Caco-2 (cell line): Measurements from ENCODE around the gene PGAP1. TPM values are rescaled to one million over a fixed set of nuclear protein-coding genes. Genes with fewer than 3 reads are reported as not detected.

Experiments
- BruUV-seq: library from RNA; stranded (reverse); fragments of 400-500 nt; replicated peaks from 2 replicates; lab custom pipeline; 2021; lab: Mats Ljungman, UMichigan
- CTCF ChIA-PET: fragments of 300-600 bp; sonication (Branson Sonifier 250); formaldehyde crosslinking; loops from one replicate; lab custom pipeline; 2022; ENCODE audit warnings: antibody characterized with exemption; lab: Charles Lee
- POLR2A ChIA-PET: fragments of 300-600 bp; sonication (Branson Sonifier 250); formaldehyde crosslinking; loops from one replicate; lab custom pipeline; 2022; ENCODE audit warnings: antibody characterized with exemption; lab: Charles Lee
- DNase-seq, 2 experiments: peaks; one replicate each; pipeline versions ENCODE4 v3.0.0 to v3.0.0-alpha.2; 2020 to 2022
- H3K27me3 ChIP-seq: replicated peaks from 2 replicates; pipeline ENCODE4 v1.6.0; 2011; ENCODE audit warnings: low read length; ENCODE audit not compliant: control insufficient read depth, insufficient read depth
- H3K36me3 ChIP-seq: 2 replicates; pipeline ENCODE4 v1.5.1; 2011; ENCODE audit warnings: low read length; ENCODE audit not compliant: control insufficient read depth, insufficient read depth
- H3K4me1 ChIP-seq: fragments of 250-450 bp; sonication (Bioruptor Pico); 2 replicates; pipeline ENCODE4 v1.5.1; 2020; ENCODE audit warnings: mild to moderate bottlenecking
- H3K4me3 ChIP-seq: 2 replicates; pipeline ENCODE4 v1.5.1; 2011; ENCODE audit warnings: low read depth, mild to moderate bottlenecking, control low read depth, low read length
- H3K9me3 ChIP-seq: fragments of 250-450 bp; sonication (Bioruptor Pico); 2 replicates; pipeline ENCODE4 v1.5.1; 2020; ENCODE audit warnings: mild to moderate bottlenecking, moderate library complexity
- H3K27ac Mint-ChIP-seq: one replicate; pipeline ENCODE4 v1.8.0; 2022; ENCODE audit warnings: mixed read lengths; ENCODE audit not compliant: unreplicated experiment
- H3K27me3 Mint-ChIP-seq: one replicate; pipeline ENCODE4 v1.8.0; 2022; ENCODE audit warnings: mixed read lengths; ENCODE audit not compliant: insufficient read depth, unreplicated experiment
- H3K36me3 Mint-ChIP-seq: one replicate; pipeline ENCODE4 v1.8.0; 2022; ENCODE audit warnings: mild to moderate bottlenecking, mixed read lengths; ENCODE audit not compliant: insufficient read depth, unreplicated experiment
- H3K4me1 Mint-ChIP-seq: one replicate; pipeline ENCODE4 v1.8.0; 2022; ENCODE audit warnings: low read depth, mixed read lengths; ENCODE audit not compliant: unreplicated experiment
- H3K4me3 Mint-ChIP-seq: one replicate; pipeline ENCODE4 v1.8.0; 2022; ENCODE audit warnings: mild to moderate bottlenecking, moderate library complexity, mixed read lengths; ENCODE audit not compliant: unreplicated experiment
- H3K9me3 Mint-ChIP-seq: one replicate; pipeline ENCODE4 v1.8.0; 2022; ENCODE audit warnings: mixed read lengths; ENCODE audit not compliant: unreplicated experiment
- intact Hi-C: fragments of 100-400 bp; cut with micrococcal nuclease; formaldehyde crosslinking; loops from one replicate; pipeline ENCODE4 v1.10.0; 2022; ENCODE audit not compliant: unreplicated experiment
- total RNA-seq: library from RNA; stranded (reverse); gene quantifications from 2 replicates; pipeline ENCODE4 v1.2.3, GENCODE V29; 2022
- TF ChIP-seq, protein P1 (sequence below), 2 experiments: fragments of 200-600 bp in 1 of 2; IDR thresholded peaks; 1 replicate in 1 of 2; 2 replicates in 1 of 2; pipeline versions ENCODE4 v1.5.1 to v1.8.0; 2011 to 2022; ENCODE audit warnings: antibody characterized with exemption in 1 of 2, control low read depth in 1 of 2, inconsistent platforms in 1 of 2, low read depth in 1 of 2, low read length in 1 of 2, mild to moderate bottlenecking in 1 of 2, moderate library complexity in 1 of 2; ENCODE audit not compliant: insufficient read depth in 1 of 2, severe bottlenecking in 1 of 2, unreplicated experiment in 1 of 2

The PGAP1 gene
- total RNA-seq, 1 experiment from 2014 or later = 6.4 TPM

DNA sequence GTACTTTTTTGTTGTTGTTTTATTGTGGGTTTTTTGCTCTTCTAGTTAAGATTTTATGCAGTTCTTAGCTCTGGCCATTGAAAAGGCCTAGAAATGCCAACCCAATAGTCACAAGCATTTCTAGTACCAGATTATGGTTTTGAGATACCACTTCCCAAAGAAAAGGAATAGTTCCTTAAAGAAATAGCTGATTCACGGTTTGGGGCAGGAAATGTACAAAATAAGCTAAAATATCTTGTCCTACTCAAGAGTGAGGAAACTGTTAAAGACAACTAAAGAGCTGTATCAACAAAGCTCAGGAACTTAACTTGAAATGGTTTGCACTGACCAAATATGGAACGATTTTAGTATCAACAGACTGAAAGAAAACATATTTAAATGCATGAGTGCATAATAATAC, 35.4 kb downstream of the PGAP1 start:
- H3K9me3 Mint-ChIP-seq = no peaks in the 10 kb centered on the region
- H3K4me3 Mint-ChIP-seq = no peak overlapping the region
- TF ChIP-seq, protein P1, sequence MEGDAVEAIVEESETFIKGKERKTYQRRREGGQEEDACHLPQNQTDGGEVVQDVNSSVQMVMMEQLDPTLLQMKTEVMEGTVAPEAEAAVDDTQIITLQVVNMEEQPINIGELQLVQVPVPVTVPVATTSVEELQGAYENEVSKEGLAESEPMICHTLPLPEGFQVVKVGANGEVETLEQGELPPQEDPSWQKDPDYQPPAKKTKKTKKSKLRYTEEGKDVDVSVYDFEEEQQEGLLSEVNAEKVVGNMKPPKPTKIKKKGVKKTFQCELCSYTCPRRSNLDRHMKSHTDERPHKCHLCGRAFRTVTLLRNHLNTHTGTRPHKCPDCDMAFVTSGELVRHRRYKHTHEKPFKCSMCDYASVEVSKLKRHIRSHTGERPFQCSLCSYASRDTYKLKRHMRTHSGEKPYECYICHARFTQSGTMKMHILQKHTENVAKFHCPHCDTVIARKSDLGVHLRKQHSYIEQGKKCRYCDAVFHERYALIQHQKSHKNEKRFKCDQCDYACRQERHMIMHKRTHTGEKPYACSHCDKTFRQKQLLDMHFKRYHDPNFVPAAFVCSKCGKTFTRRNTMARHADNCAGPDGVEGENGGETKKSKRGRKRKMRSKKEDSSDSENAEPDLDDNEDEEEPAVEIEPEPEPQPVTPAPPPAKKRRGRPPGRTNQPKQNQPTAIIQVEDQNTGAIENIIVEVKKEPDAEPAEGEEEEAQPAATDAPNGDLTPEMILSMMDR (IDR thresholded peaks at IDR 0.05; ENCODE audit: insufficient read depth in 1 of 2, low read depth in 1 of 2, low read length in 1 of 2, severe bottlenecking in 1 of 2, unreplicated experiment in 1 of 2) = no peak
- H3K27me3 ChIP-seq = no peaks in the 10 kb centered on the region
- ChIA-PET CTCF (no interaction called here), POLR2A (no interaction called here)
- DNase-seq = no peak
- H3K27ac Mint-ChIP-seq = no peak overlapping the region
- H3K9me3 ChIP-seq = no peaks in the 10 kb centered on the region
- H3K27me3 Mint-ChIP-seq = no peaks in the 10 kb centered on the region
- intact Hi-C loops = no loop called here
- BruUV-seq = no TSS peak
- H3K36me3 ChIP-seq = no peaks in the 10 kb centered on the region
- H3K36me3 Mint-ChIP-seq = peaks cover 6% of the 10 kb centered on the region
- H3K4me1 Mint-ChIP-seq = no peaks in the 10 kb centered on the region
- no peaks in the 10 kb centered on the region for H3K4me1 ChIP-seq
- H3K4me3 ChIP-seq = no peak overlapping the region

DNA sequence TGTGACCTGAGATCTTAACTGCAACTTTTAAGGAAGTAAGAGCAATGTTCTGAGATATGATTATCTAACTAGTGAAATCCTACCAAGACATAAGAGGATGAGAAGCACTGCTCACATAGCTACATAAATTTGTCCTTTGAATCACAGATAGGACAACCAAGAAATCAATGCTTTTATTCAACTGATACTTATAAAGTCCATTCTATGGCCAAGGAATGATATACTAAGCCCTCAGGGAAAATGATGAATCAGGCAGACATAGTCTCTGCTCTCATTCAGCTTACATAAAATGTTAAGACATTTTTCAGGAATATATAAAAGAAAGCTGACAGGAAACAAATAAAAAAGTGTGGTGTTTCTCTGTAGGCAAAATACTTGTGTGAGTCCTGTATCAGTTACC, 39.1 kb downstream of the PGAP1 start:
- peaks cover 6% of the 10 kb centered on the region for H3K36me3 Mint-ChIP-seq
- DNase-seq = no peak
- intact Hi-C loops = no loop called here
- no peak overlapping the region for H3K27ac Mint-ChIP-seq
- POLR2A ChIA-PET = no interaction called here
- Histone ChIP-seq H3K36me3 (no peaks in the 10 kb centered on the region), H3K27me3 (no peaks in the 10 kb centered on the region), H3K4me3 (no peak overlapping the region), H3K4me1 (no peaks in the 10 kb centered on the region), H3K9me3 (no peaks in the 10 kb centered on the region)
- no peaks in the 10 kb centered on the region for H3K9me3 Mint-ChIP-seq
- TF ChIP-seq, protein P1 (IDR thresholded peaks at IDR 0.05; ENCODE audit: insufficient read depth in 1 of 2, low read depth in 1 of 2, low read length in 1 of 2, severe bottlenecking in 1 of 2, unreplicated experiment in 1 of 2) = no peak
- BruUV-seq = no TSS peak
- H3K27me3 Mint-ChIP-seq = no peaks in the 10 kb centered on the region
- no peaks in the 10 kb centered on the region for H3K4me1 Mint-ChIP-seq
- no peak overlapping the region for H3K4me3 Mint-ChIP-seq
- CTCF ChIA-PET = no interaction called here

DNA sequence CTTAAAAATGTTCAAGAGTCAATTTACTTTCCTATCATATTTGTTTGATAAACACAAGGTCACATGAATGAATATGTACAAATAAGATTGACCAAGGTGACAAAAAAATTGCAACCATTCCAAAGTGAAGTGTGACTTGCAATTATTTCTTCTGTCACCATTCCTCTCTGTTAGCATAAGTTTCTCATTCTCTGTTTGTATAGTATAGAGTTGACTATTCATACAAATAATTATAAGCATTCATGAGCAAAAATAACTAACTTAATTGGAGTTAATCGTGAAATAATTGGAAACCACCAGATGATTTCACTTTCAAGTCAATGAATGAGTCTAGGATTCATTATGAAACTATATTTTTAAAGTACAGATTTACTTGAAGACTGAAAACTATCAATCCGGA, 42.1 kb downstream of the PGAP1 start:
- no peaks in the 10 kb centered on the region for H3K4me1 Mint-ChIP-seq
- Histone ChIP-seq H3K4me3 (no peak overlapping the region), H3K9me3 (0 out of 2 replicates have a peak, but pooled peaks cover 3% of the 10 kb centered on the region), H3K4me1 (no peaks in the 10 kb centered on the region), H3K27me3 (no peaks in the 10 kb centered on the region), H3K36me3 (no peaks in the 10 kb centered on the region)
- TF ChIP-seq, protein P1 (IDR thresholded peaks at IDR 0.05; ENCODE audit: insufficient read depth in 1 of 2, low read depth in 1 of 2, low read length in 1 of 2, severe bottlenecking in 1 of 2, unreplicated experiment in 1 of 2) = no peak
- H3K4me3 Mint-ChIP-seq = no peak overlapping the region
- no peaks in the 10 kb centered on the region for H3K27me3 Mint-ChIP-seq
- no peak for DNase-seq
- H3K9me3 Mint-ChIP-seq = peaks cover 9% of the 10 kb centered on the region
- H3K27ac Mint-ChIP-seq = no peak overlapping the region
- peaks cover 4% of the 10 kb centered on the region for H3K36me3 Mint-ChIP-seq
- ChIA-PET CTCF (no interaction called here), POLR2A (no interaction called here)
- intact Hi-C loops = no loop called here
- BruUV-seq = no TSS peak
